Activated naive CD4-positive, alpha-beta T cell treated with anti-CD3 and anti-CD28 coated beads, Interleukin-2, amount 10 ng/mL, durations not matched to agents 7 days and 5 days (primary cell): ENCODE data around the gene CD1B.
"Not testable (repeated sequence)": the region's sequence is repeated elsewhere in the genome, so short reads cannot be mapped to it uniquely, and the experiment has no call there.

Source experiments
- CTCF ChIA-PET: fragments of 350-600 bp; sonication (Branson Sonifier 250); formaldehyde crosslinking; loops from one replicate; lab custom pipeline; 2021; ENCODE audit warnings: antibody characterized with exemption; lab: Charles Lee
- DNase-seq: peaks from one replicate; pipeline ENCODE4 v3.0.0-alpha.2; 2020
- H3K27ac Mint-ChIP-seq: one replicate; pipeline ENCODE4 v1.8.0; 2021; ENCODE audit warnings: mild to moderate bottlenecking, moderate library complexity, mixed read lengths
- H3K27me3 Mint-ChIP-seq: one replicate; pipeline ENCODE4 v1.8.0; 2021; ENCODE audit warnings: mild to moderate bottlenecking, mixed read lengths
- H3K36me3 Mint-ChIP-seq: one replicate; pipeline ENCODE4 v1.8.0; 2021; ENCODE audit warnings: mixed read lengths
- H3K4me1 Mint-ChIP-seq: one replicate; pipeline ENCODE4 v1.8.0; 2021; ENCODE audit warnings: mixed read lengths
- H3K4me3 Mint-ChIP-seq: one replicate; pipeline ENCODE4 v1.8.0; 2021; ENCODE audit warnings: mild to moderate bottlenecking, moderate library complexity, mixed read lengths
- H3K9me3 Mint-ChIP-seq: one replicate; pipeline ENCODE4 v1.8.0; 2021; ENCODE audit warnings: mixed read lengths

Gene CD1B

DNA sequence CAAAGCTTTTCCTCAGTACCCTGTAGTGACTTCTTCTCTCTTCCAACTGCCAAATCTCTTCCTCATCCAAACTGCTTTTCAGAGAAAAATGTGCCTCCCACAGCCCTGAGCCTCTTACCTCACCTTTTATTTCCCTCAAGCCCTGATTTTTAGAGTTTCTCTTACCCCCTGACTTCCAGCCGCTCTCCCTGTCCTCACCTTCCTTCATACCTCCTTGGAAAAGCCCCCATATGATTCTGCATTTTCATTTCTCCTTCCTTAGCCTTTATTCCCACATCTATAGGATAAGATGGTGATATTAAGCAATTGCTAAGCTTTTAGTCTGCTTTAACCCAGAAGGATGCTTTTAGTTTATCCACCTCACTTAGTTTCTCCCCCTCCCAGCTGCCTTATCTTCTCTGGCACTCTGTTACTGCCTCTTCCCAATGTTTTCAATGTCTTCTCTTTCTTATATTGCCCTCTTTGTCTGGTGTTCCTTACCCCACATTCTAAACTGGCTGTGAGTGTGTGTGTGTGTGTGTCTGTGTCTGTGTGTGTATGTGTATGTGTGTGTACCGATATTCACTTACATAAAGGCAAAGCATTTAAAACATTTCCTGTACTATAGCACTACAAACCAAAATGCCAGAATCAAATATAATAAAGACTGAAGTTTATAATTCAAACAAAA is at the start of gene CD1B:
Gene CD1B (minus strand): TSS at position 51 of the 670 bp plus-strand sequence. CDS start 108 bp downstream, outside the sequence.
- CTCF ChIA-PET, result interaction anchor here (0.9 to 1.7 kb wide), 3 partner anchors 84 to 740 kb away, joined by 3 to 8 read pairs (median 3); no protein-coding TSS in a partner anchor
- no peaks in the 10 kb centered on the region for H3K9me3 Mint-ChIP-seq
- no peaks in the 10 kb centered on the region for H3K36me3 Mint-ChIP-seq
- H3K27ac Mint-ChIP-seq, result no peak within 1 kb of the TSS
- DNase-seq, result no peak
- peaks cover 9% of the 10 kb centered on the region for H3K27me3 Mint-ChIP-seq
- peaks cover 23% of the 10 kb centered on the region for H3K4me1 Mint-ChIP-seq
- no peak within 1 kb of the TSS for H3K4me3 Mint-ChIP-seq

- peaks cover 7% of the 10 kb centered on the region for H3K9me3 Mint-ChIP-seq
- H3K4me3 Mint-ChIP-seq, result no peak overlapping the region
- H3K27ac Mint-ChIP-seq, result no peak overlapping the region
- DNase-seq, result no peak
- no peaks in the 10 kb centered on the region for H3K4me1 Mint-ChIP-seq
- CTCF ChIA-PET, result no interaction called here
- no peaks in the 10 kb centered on the region for H3K36me3 Mint-ChIP-seq
- no peaks in the 10 kb centered on the region for H3K27me3 Mint-ChIP-seq
Observed at GRCh38 chr1:158374860-158375259, 43.5 kb upstream of the CD1B start.

DNA sequence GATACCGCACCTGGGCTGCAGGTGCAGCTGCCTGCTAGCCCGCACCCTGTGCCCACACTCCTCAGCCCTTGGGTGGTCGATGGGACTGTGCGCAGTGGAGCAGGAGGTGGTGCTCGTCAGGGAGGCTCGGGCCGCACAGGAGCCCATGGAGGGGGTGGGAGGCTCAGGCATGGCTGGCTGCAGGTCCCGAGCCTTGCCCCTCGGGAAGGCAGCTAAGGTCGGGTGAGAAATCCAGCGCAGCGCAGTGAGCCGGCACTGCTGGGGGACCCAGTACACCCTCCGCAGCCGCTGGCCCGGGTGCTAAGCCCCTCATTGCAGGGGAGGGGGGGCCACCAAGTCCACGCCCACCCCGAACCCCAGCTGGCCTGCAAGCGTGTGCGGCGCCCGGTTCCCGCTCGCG is 42.8 kb upstream of the CD1B start:
- H3K36me3 Mint-ChIP-seq, H3K9me3 Mint-ChIP-seq, H3K27me3 Mint-ChIP-seq, H3K4me3 Mint-ChIP-seq, H3K27ac Mint-ChIP-seq, H3K4me1 Mint-ChIP-seq, DNase-seq, CTCF ChIA-PET: not testable (repeated sequence)

GRCh38 chr1:158371188-158371953 is 40.0 kb upstream of the CD1B start:
- Mint-ChIP-seq H3K36me3 (no peaks in the 10 kb centered on the region), H3K9me3 (peaks cover 7% of the 10 kb centered on the region), H3K4me1 (no peaks in the 10 kb centered on the region), H3K27me3 (no peaks in the 10 kb centered on the region), H3K27ac (no peak overlapping the region), H3K4me3 (no peak overlapping the region)
- CTCF ChIA-PET, result no interaction called here
- no peak for DNase-seq

DNA sequence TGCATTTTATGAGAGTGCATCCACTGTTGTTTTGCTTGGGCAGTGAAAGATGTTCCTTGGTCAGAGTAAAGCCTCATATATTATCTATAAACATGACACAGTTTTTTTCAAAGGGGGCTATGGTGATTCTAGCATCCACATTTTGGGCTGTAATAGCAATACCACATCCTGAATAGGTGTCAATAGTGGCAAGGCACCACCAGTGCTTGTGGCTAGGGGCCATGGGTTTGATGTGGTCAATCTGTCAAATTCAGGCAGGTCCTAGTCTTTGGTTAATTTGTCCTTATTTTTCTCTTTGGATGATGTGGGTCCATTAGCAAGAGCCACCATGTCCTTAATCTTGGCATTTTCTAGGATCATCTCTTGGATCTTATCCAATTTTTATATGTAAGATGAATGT is 35.5 kb upstream of the CD1B start:
- Mint-ChIP-seq H3K4me3 (no peak overlapping the region), H3K9me3 (peaks cover 3% of the 10 kb centered on the region), H3K4me1 (no peaks in the 10 kb centered on the region), H3K36me3 (no peaks in the 10 kb centered on the region), H3K27me3 (no peaks in the 10 kb centered on the region), H3K27ac (no peak overlapping the region)
- CTCF ChIA-PET, result no interaction called here
- no peak for DNase-seq

GRCh38 chr1:158362941-158363340 is 31.6 kb upstream of the CD1B start:
- no peaks in the 10 kb centered on the region for H3K27me3 Mint-ChIP-seq
- no peak overlapping the region for H3K4me3 Mint-ChIP-seq
- H3K4me1 Mint-ChIP-seq, result no peaks in the 10 kb centered on the region
- no peaks in the 10 kb centered on the region for H3K36me3 Mint-ChIP-seq
- no peak overlapping the region for H3K27ac Mint-ChIP-seq
- DNase-seq, result no peak
- CTCF ChIA-PET, result no interaction called here
- no peaks in the 10 kb centered on the region for H3K9me3 Mint-ChIP-seq

DNA sequence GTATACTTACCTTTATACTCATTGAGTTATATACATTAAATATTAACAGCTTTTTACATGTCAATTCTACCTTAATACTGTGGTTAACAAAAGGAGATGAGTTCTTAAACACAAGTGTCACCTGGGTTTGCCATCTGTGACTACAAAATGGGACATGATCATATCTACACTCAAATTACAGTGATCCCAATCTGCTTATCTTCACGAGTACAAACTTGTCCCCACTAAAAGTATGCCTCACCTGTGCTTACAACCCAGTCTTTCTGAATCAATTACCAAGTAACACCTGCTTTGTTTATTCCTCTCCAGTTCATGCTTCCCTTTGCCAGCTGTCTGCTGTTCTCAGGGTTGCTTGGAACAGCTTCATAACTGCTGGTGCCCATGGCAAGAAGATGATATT is 31.2 kb upstream of the CD1B start:
- CTCF ChIA-PET, result no interaction called here
- Mint-ChIP-seq H3K4me3 (no peak overlapping the region), H3K9me3 (no peaks in the 10 kb centered on the region), H3K4me1 (no peaks in the 10 kb centered on the region), H3K27ac (no peak overlapping the region), H3K36me3 (no peaks in the 10 kb centered on the region), H3K27me3 (no peaks in the 10 kb centered on the region)
- DNase-seq, result no peak

DNA sequence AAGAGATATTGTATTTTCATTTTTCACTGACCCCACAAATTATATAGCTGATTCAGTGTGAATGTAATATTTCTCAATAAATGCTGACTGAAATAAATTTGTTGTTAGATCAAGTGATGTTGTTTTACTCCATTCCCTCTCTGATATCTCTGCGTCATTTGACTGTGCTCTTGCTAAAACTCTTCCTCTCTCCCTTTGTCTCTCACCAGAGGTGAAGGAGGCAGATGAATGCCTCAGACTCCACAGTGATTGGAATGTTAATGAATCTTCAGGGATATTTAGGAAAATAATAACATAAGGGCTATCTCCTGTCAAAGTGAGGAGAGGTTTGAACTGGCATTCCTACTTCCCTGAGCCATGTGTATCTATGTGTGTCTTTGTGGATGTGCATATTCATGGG is 26.1 kb upstream of the CD1B start:
- H3K27me3 Mint-ChIP-seq, result peaks cover 17% of the 10 kb centered on the region
- H3K9me3 Mint-ChIP-seq, result no peaks in the 10 kb centered on the region
- H3K4me3 Mint-ChIP-seq, result no peak overlapping the region
- no peaks in the 10 kb centered on the region for H3K36me3 Mint-ChIP-seq
- H3K27ac Mint-ChIP-seq, result no peak overlapping the region
- H3K4me1 Mint-ChIP-seq, result no peaks in the 10 kb centered on the region
- no peak for DNase-seq
- CTCF ChIA-PET, result no interaction called here

DNA sequence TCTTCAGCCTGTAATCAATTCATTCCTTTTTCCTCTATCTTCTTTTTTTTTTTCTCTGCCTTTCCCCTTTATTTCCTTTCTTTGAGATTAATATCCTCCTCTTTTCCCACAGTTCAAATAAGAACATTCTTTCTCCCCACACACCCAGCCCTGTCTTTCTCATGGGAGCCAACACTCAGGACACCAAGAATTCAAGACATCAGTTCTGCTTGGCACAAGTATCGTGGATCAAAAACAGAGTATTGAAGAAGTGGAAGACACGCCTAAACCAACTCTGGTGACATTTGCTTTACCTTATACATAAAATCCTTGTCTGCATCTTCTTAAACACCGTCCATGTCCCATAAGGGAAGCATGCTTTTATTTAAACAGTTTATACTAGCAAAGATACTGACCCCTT is 25.3 kb upstream of the CD1B start:
- no peaks in the 10 kb centered on the region for H3K36me3 Mint-ChIP-seq
- no peak overlapping the region for H3K4me3 Mint-ChIP-seq
- no peak overlapping the region for H3K27ac Mint-ChIP-seq
- H3K4me1 Mint-ChIP-seq, result no peaks in the 10 kb centered on the region
- CTCF ChIA-PET, result no interaction called here
- H3K27me3 Mint-ChIP-seq, result peaks cover 17% of the 10 kb centered on the region
- no peak for DNase-seq
- H3K9me3 Mint-ChIP-seq, result no peaks in the 10 kb centered on the region

DNA sequence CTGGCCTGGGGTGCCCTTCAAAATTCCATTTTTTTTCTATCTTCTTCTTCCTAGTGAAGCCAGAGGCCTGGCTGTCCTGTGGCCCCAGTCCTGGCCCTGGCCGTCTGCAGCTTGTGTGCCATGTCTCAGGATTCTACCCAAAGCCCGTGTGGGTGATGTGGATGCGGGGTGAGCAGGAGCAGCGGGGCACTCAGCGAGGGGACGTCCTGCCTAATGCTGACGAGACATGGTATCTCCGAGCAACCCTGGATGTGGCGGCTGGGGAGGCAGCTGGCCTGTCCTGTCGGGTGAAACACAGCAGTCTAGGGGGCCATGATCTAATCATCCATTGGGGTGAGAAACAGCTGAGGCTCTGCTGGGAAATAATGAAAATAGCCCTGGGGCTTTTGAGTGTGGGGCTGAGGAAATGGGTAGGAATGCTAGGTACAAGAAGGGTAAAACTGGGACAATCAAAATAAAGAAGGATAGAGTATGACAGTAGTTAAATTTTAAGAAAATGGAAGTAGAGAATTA is 24.5 kb upstream of the CD1B start:
- H3K27me3 Mint-ChIP-seq, result peaks cover 17% of the 10 kb centered on the region
- DNase-seq, result no peak
- H3K27ac Mint-ChIP-seq, result no peak overlapping the region
- H3K4me1 Mint-ChIP-seq, result no peaks in the 10 kb centered on the region
- CTCF ChIA-PET, result no interaction called here
- H3K9me3 Mint-ChIP-seq, result no peaks in the 10 kb centered on the region
- no peak overlapping the region for H3K4me3 Mint-ChIP-seq
- no peaks in the 10 kb centered on the region for H3K36me3 Mint-ChIP-seq

- CTCF ChIA-PET, result no interaction called here
- no peaks in the 10 kb centered on the region for H3K4me1 Mint-ChIP-seq
- H3K27ac Mint-ChIP-seq, result no peak overlapping the region
- no peak for DNase-seq
- H3K27me3 Mint-ChIP-seq, result peaks cover 17% of the 10 kb centered on the region
- no peak overlapping the region for H3K4me3 Mint-ChIP-seq
- H3K9me3 Mint-ChIP-seq, result no peaks in the 10 kb centered on the region
- no peaks in the 10 kb centered on the region for H3K36me3 Mint-ChIP-seq
Observed at GRCh38 chr1:158354255-158354654, 22.9 kb upstream of the CD1B start.

- H3K4me1 Mint-ChIP-seq, result no peaks in the 10 kb centered on the region
- no peaks in the 10 kb centered on the region for H3K9me3 Mint-ChIP-seq
- no peaks in the 10 kb centered on the region for H3K36me3 Mint-ChIP-seq
- H3K27ac Mint-ChIP-seq, result no peak within 1 kb of the TSS
- no peak for DNase-seq
- H3K4me3 Mint-ChIP-seq, result no peak within 1 kb of the TSS
- H3K27me3 Mint-ChIP-seq, result peaks cover 17% of the 10 kb centered on the region
- CTCF ChIA-PET, result no interaction called here
Observed at GRCh38 chr1:158353303-158354075, 22.2 kb upstream of the CD1B start, which contains the start of gene CD1E. Gene CD1E (plus strand): TSS chr1:158353894. CDS start chr1:158353989, 95 bp downstream.

GRCh38 chr1:158348946-158349345 is 17.6 kb upstream of the CD1B start:
- H3K27ac Mint-ChIP-seq, H3K4me1 Mint-ChIP-seq, H3K4me3 Mint-ChIP-seq, H3K36me3 Mint-ChIP-seq, H3K9me3 Mint-ChIP-seq, CTCF ChIA-PET, DNase-seq, H3K27me3 Mint-ChIP-seq: not testable (repeated sequence)

- not testable (repeated sequence) for H3K27me3 Mint-ChIP-seq, H3K36me3 Mint-ChIP-seq, H3K9me3 Mint-ChIP-seq, H3K27ac Mint-ChIP-seq, H3K4me3 Mint-ChIP-seq
- H3K4me1 Mint-ChIP-seq, result peaks cover 23% of the 10 kb centered on the region
- DNase-seq, result peak; percentile 57
- CTCF ChIA-PET, result interaction anchor here (0.8 kb wide), 1 partner anchor 133 kb away, joined by 3 read pairs; no protein-coding TSS in a partner anchor
Observed at GRCh38 chr1:158336413-158336812, 5.1 kb upstream of the CD1B start.
